Mesothelial cell of epicardium (in vitro differentiated cells): Measurements from ENCODE around the gene SYNE2. TPM values are rescaled to one million over a fixed set of nuclear protein-coding genes. Genes with fewer than 3 reads are reported as not detected.
A peak's percentile ranks its signal among the peaks of the same experiment; 100 is the strongest.

ENCODE experiments used
- DNase-seq, 2 experiments: peaks; one replicate each; pipeline ENCODE4 v3.0.0; 2021; ENCODE audit warnings: low spot score in 2 of 2; ENCODE audit not compliant: unreplicated experiment in 2 of 2
- H3K27ac Mint-ChIP-seq: 2 replicates; pipeline ENCODE4 v1.8.0; 2021; ENCODE audit warnings: mixed read lengths
- H3K27me3 Mint-ChIP-seq: 2 replicates; pipeline ENCODE4 v1.8.0; 2021; ENCODE audit warnings: low read depth, mixed read lengths
- H3K36me3 Mint-ChIP-seq: 2 replicates; pipeline ENCODE4 v1.8.0; 2021; ENCODE audit warnings: mixed read lengths
- H3K4me1 Mint-ChIP-seq: 2 replicates; pipeline ENCODE4 v1.8.0; 2021; ENCODE audit warnings: mixed read lengths
- H3K4me3 Mint-ChIP-seq: 2 replicates; pipeline ENCODE4 v1.8.0; 2021; ENCODE audit warnings: mild to moderate bottlenecking, moderate library complexity, mixed read lengths
- H3K9me3 Mint-ChIP-seq: 2 replicates; pipeline ENCODE4 v1.8.0; 2021; ENCODE audit warnings: mixed read lengths
- CTCF ChIP-seq: fragments of 200-600 bp; sonication (generic); IDR thresholded peaks from one replicate; pipeline ENCODE4 v1.5.0; 2021; ENCODE audit warnings: antibody characterized with exemption; ENCODE audit not compliant: unreplicated experiment
- total RNA-seq: library from RNA; stranded (reverse); gene quantifications from 3 replicates; pipeline ENCODE4 v1.2.1, GENCODE V29; 2021

Gene SYNE2
- total RNA-seq, 1 donor from 2014 or later, result 87.1 TPM

- no peak for DNase-seq
- no peak for TF ChIP-seq CTCF
- H3K4me3 Mint-ChIP-seq, result no peak overlapping the region
- no peaks in the 10 kb centered on the region for H3K27me3 Mint-ChIP-seq
- H3K4me1 Mint-ChIP-seq, result peaks cover 33% of the 10 kb centered on the region
- H3K27ac Mint-ChIP-seq, result peak overlapping the region; percentile 43
- H3K9me3 Mint-ChIP-seq, result no peaks in the 10 kb centered on the region
- peaks cover 37% of the 10 kb centered on the region for H3K36me3 Mint-ChIP-seq
These were observed 367.7 kb downstream of the SYNE2 start for GRCh38 chr14:64220466-64220865.

DNA sequence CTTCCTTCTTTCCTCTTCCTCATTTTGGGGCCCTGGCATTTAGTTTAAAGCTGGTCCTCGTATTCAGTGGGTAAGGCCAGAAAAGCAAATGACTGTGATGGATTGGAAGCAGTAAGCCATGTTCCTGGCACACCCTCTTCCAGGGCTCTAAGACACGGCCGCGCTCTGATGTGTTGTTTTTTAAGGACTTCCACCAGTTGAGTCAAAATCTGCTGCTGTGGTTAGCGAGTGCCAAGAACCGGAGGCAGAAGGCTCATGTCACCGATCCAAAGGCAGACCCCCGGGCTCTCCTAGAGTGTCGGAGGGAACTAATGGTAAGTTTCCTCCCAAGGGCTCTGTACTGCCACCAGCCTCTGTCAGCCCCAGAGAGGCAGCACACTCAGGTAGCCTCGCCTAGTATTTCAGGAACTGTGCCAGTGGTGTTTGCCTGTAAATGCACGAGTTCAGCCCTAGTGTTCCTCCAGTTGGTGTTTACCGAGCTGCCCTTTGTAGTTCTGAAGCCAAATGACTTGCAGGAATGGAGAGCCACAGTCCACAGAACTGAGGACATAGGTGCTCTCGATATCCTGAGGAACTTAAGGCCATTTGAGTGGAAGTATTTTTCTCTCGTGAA lies 368.7 kb downstream of the SYNE2 start:
- Mint-ChIP-seq H3K4me3 (no peak overlapping the region), H3K27ac (no peak overlapping the region), H3K27me3 (no peaks in the 10 kb centered on the region), H3K9me3 (no peaks in the 10 kb centered on the region), H3K36me3 (peaks cover 31% of the 10 kb centered on the region), H3K4me1 (peaks cover 31% of the 10 kb centered on the region)
- TF ChIP-seq CTCF, result no peak
- no peak for DNase-seq

DNA sequence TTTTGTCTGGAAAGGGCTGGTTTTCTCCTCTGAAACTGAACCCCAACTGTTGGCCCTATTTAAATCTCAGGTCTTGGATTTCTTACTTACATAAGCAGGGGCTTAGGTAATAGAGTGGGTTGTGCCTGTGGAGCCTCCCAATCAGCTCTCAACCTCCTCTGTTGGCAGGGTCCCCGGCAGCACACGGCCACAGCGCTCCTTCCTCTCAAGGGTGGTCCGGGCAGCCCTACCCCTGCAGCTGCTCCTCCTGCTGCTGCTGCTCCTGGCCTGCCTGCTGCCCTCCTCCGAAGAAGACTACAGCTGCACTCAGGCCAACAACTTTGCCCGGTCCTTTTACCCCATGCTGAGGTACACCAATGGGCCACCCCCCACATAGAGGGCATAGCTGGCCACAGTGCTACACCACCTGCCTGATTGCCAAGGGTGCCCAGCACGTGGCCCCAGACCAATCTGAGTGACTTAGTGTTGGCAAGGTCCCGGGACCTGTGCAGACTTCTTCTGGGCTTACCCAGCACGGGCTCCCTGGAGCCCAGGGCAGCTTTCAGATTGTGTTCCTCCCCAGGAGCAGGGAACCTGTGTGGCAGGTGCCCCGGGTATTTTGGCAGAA lies 372.4 kb downstream of the SYNE2 start:
- TF ChIP-seq CTCF, result no peak
- H3K36me3 Mint-ChIP-seq, result peaks cover 38% of the 10 kb centered on the region
- H3K4me3 Mint-ChIP-seq, result no peak overlapping the region
- no peaks in the 10 kb centered on the region for H3K27me3 Mint-ChIP-seq
- peaks cover 2% of the 10 kb centered on the region for H3K4me1 Mint-ChIP-seq
- no peak overlapping the region for H3K27ac Mint-ChIP-seq
- DNase-seq, result no peak
- H3K9me3 Mint-ChIP-seq, result no peaks in the 10 kb centered on the region

GRCh38 chr14:64227856-64228255 lies 375.1 kb downstream of the SYNE2 start:
- Mint-ChIP-seq H3K27ac (no peak overlapping the region), H3K27me3 (no peaks in the 10 kb centered on the region), H3K9me3 (no peaks in the 10 kb centered on the region), H3K4me1 (no peaks in the 10 kb centered on the region), H3K4me3 (no peak overlapping the region), H3K36me3 (peaks cover 36% of the 10 kb centered on the region)
- no peak for DNase-seq
- TF ChIP-seq CTCF, result no peak

GRCh38 chr14:64229489-64229888 lies 376.7 kb downstream of the SYNE2 start:
- H3K9me3 Mint-ChIP-seq, result no peaks in the 10 kb centered on the region
- peaks cover 27% of the 10 kb centered on the region for H3K36me3 Mint-ChIP-seq
- H3K27me3 Mint-ChIP-seq, result no peaks in the 10 kb centered on the region
- DNase-seq, result no peak
- no peaks in the 10 kb centered on the region for H3K4me1 Mint-ChIP-seq
- no peak overlapping the region for H3K4me3 Mint-ChIP-seq
- H3K27ac Mint-ChIP-seq, result no peak overlapping the region
- no peak for TF ChIP-seq CTCF
